ENCODE data around the gene MACF1. TPM values are rescaled to one million over a fixed set of nuclear protein-coding genes. Genes with fewer than 3 reads are reported as not detected.
"Not testable (repeated sequence)": the region's sequence is repeated elsewhere in the genome, so short reads cannot be mapped to it uniquely, and the experiment has no call there.

The MACF1 gene
- total RNA-seq, 6 donors from 2014 or later, result 359 to 1,160 (median 531) TPM

- H3K27ac ChIP-seq, result no peak overlapping the region
- TF ChIP-seq CTCF (IDR thresholded peaks at IDR 0.05) (no peak), POLR2AphosphoS5 (IDR thresholded peaks at IDR 0.05) (no peak), POLR2A (IDR thresholded peaks at IDR 0.05) (no peak), EP300 (IDR thresholded peaks at IDR 0.05) (no peak)
- H3K4me1 ChIP-seq, result peaks cover 0 to 14% (median 5%) of the 10 kb centered on the region in 4 donors
- H3K4me3 ChIP-seq, result no peak overlapping the region
- no peaks in the 10 kb centered on the region for H3K27me3 ChIP-seq
- WGBS, 2 donors, result 82 to 86% methylated on average over 6 of the region's 6 CpGs
- no peaks in the 10 kb centered on the region for H3K36me3 ChIP-seq
- no peak for DNase-seq
- no peaks in the 10 kb centered on the region for H3K9me3 ChIP-seq
- no peak for ATAC-seq (ENCODE audit: low FRiP score in 2 of 2)
These were observed 303.8 kb downstream of the MACF1 start for GRCh38 chr1:39508266-39508665.

- H3K4me3 ChIP-seq, result no peak overlapping the region
- 74 to 80% methylated on average over 7 to 9 of the region's 11 CpGs for WGBS, 2 donors
- TF ChIP-seq POLR2AphosphoS5 (IDR thresholded peaks at IDR 0.05), result no peak
- no peak for TF ChIP-seq CTCF (IDR thresholded peaks at IDR 0.05)
- TF ChIP-seq POLR2A (IDR thresholded peaks at IDR 0.05), result no peak
- no peak for TF ChIP-seq EP300 (IDR thresholded peaks at IDR 0.05)
- ATAC-seq (ENCODE audit: low FRiP score in 2 of 2) (peak in 1 of 2 donors; percentile 19), DNase-seq (no peak)
- H3K9me3 ChIP-seq, result no peaks in the 10 kb centered on the region
- H3K4me1 ChIP-seq, result peaks cover 0 to 14% (median 5%) of the 10 kb centered on the region in 4 donors
- H3K27ac ChIP-seq, result no peak overlapping the region
- H3K36me3 ChIP-seq, result no peaks in the 10 kb centered on the region
- no peaks in the 10 kb centered on the region for H3K27me3 ChIP-seq
These were observed 304.4 kb downstream of the MACF1 start for GRCh38 chr1:39508857-39509305.

GRCh38 chr1:39509360-39510009 lies 305.0 kb downstream of the MACF1 start:
- Histone ChIP-seq H3K27ac (no peak overlapping the region), H3K36me3 (no peaks in the 10 kb centered on the region), H3K4me1 (peaks cover 0 to 14% (median 5%) of the 10 kb centered on the region in 4 donors), H3K27me3 (no peaks in the 10 kb centered on the region), H3K9me3 (no peaks in the 10 kb centered on the region), H3K4me3 (no peak overlapping the region)
- TF ChIP-seq EP300 (IDR thresholded peaks at IDR 0.05) (no peak), CTCF (IDR thresholded peaks at IDR 0.05) (no peak), POLR2A (IDR thresholded peaks at IDR 0.05) (no peak), POLR2AphosphoS5 (IDR thresholded peaks at IDR 0.05) (no peak)
- DNase-seq (peak in 1 of 2 donors; percentile 83), ATAC-seq (ENCODE audit: low FRiP score in 2 of 2) (peak in 1 of 2 donors; percentile 60)
- 30 to 52% methylated on average over 13 to 20 of the region's 22 CpGs for WGBS, 2 donors

GRCh38 chr1:39510570-39511186 lies 306.2 kb downstream of the MACF1 start:
- peak in 1 of 2 donors; percentile 51 for DNase-seq
- WGBS, 2 donors, result 94 to 96% methylated on average over 6 to 17 of the region's 20 CpGs
- not testable (repeated sequence) for H3K27ac ChIP-seq; ATAC-seq (ENCODE audit: low FRiP score in 2 of 2); H3K9me3 ChIP-seq; H3K4me3 ChIP-seq; H3K27me3 ChIP-seq; H3K36me3 ChIP-seq
- H3K4me1 ChIP-seq, result peaks cover 0 to 19% (median 9%) of the 10 kb centered on the region in 4 donors

GRCh38 chr1:39511477-39511876 lies 307.0 kb downstream of the MACF1 start:
- not testable (repeated sequence) for H3K27me3 ChIP-seq; H3K4me3 ChIP-seq; H3K27ac ChIP-seq; H3K9me3 ChIP-seq; H3K36me3 ChIP-seq; ATAC-seq (ENCODE audit: low FRiP score in 2 of 2)
- 93% methylated on average over 8 of the region's 13 CpGs; no CpG with 5 or more reads in 1 of the 2 donors for WGBS, 2 donors
- peaks cover 0 to 19% (median 9%) of the 10 kb centered on the region in 4 donors for H3K4me1 ChIP-seq
- peak in 1 of 2 donors; percentile 55 for DNase-seq

- not testable (repeated sequence) for H3K27me3 ChIP-seq, H3K9me3 ChIP-seq, H3K27ac ChIP-seq, H3K4me3 ChIP-seq, H3K36me3 ChIP-seq, DNase-seq
- peaks cover 0 to 19% (median 9%) of the 10 kb centered on the region in 4 donors for H3K4me1 ChIP-seq
- WGBS, 2 donors, result no CpG with 5 or more reads among the region's 25 CpGs
- peak in 1 of 2 donors; percentile 21 for ATAC-seq (ENCODE audit: low FRiP score in 2 of 2)
These were observed 307.8 kb downstream of the MACF1 start for GRCh38 chr1:39512234-39512847.

GRCh38 chr1:39514710-39515124 lies 310.2 kb downstream of the MACF1 start:
- WGBS, 2 donors, result no CpG with 5 or more reads among the region's 46 CpGs
- not testable (repeated sequence) for H3K36me3 ChIP-seq, H3K9me3 ChIP-seq, H3K4me1 ChIP-seq, H3K27ac ChIP-seq, H3K27me3 ChIP-seq
- H3K4me3 ChIP-seq, result peak overlapping the region in 3 of 4 donors; percentile 13 to 36 (median 26)
- DNase-seq (peak in 1 of 2 donors; percentile 81), ATAC-seq (ENCODE audit: low FRiP score in 2 of 2) (peak in 1 of 2 donors; percentile 46)

GRCh38 chr1:39515131-39516086 lies 310.9 kb downstream of the MACF1 start:
- not testable (repeated sequence) for H3K36me3 ChIP-seq; H3K9me3 ChIP-seq; H3K27me3 ChIP-seq; H3K4me1 ChIP-seq; DNase-seq; ATAC-seq (ENCODE audit: low FRiP score in 2 of 2); H3K27ac ChIP-seq
- WGBS, 2 donors, result 27 to 36% methylated on average over 17 to 23 of the region's 78 CpGs
- H3K4me3 ChIP-seq, result peak overlapping the region in 3 of 4 donors; percentile 13 to 36 (median 32)
